Endothelial cell of umbilical vein (primary cell): ENCODE results near the gene CACNA1C. TPM values are rescaled to one million over a fixed set of nuclear protein-coding genes. Genes with fewer than 3 reads are reported as not detected.
A peak's percentile ranks its signal among the peaks of the same experiment; 100 is the strongest.

Experiments used
- BruUV-seq: library from RNA; stranded (reverse); fragments of 400-500 nt; replicated peaks from 2 replicates; lab custom pipeline; 2021; lab: Mats Ljungman, UMichigan
- CTCF ChIA-PET: fragments of 300-600, 350-600 bp; sonication (Branson Sonifier 250); formaldehyde crosslinking; loops from one replicate; lab custom pipeline; 2021; ENCODE audit warnings: antibody characterized with exemption, inconsistent platforms; lab: Charles Lee
- POLR2A ChIA-PET: fragments of 300-600, 350-600 bp; sonication (Branson Sonifier 250); formaldehyde crosslinking; loops from one replicate; lab custom pipeline; 2021; ENCODE audit warnings: antibody characterized with exemption, inconsistent platforms; lab: Charles Lee
- DNase-seq: peaks from one replicate; pipeline ENCODE4 v3.0.0-alpha.2; 2011; ENCODE audit warnings: low read depth, low spot score
- FAIRE-seq: peaks from 2 replicates; lab custom pipeline; 2011; peaks lifted over from hg19 to GRCh38; lab: Jason Lieb, UNC
- H2AFZ ChIP-seq: 2 replicates; pipeline ENCODE4 v1.6.0; 2012; ENCODE audit warnings: low read depth, low read length, control low read depth, inconsistent platforms
- H3K27ac ChIP-seq: 2 replicates; pipeline ENCODE4 v1.5.1; 2011; ENCODE audit warnings: low read depth, mild to moderate bottlenecking, control low read depth, low read length, moderate library complexity; ENCODE audit not compliant: insufficient read depth
- H3K27me3 ChIP-seq, 2 experiments: 2 replicates each; pipeline versions ENCODE4 v1.6.0 to v1.6.1; 2011; ENCODE audit warnings: low read length in 2 of 2, mixed read lengths in 1 of 2; ENCODE audit not compliant: control insufficient read depth in 2 of 2, insufficient read depth in 2 of 2
- H3K36me3 ChIP-seq, 2 experiments: 2 replicates in 1 of 2; 3 replicates in 1 of 2; pipeline ENCODE4 v1.5.1; 2011; ENCODE audit warnings: low read length in 2 of 2, mild to moderate bottlenecking in 1 of 2, moderate library complexity in 1 of 2; ENCODE audit not compliant: control insufficient read depth in 2 of 2, insufficient read depth in 2 of 2; ENCODE audit errors: extremely low read depth in 1 of 2
- H3K4me1 ChIP-seq: 3 replicates; pipeline ENCODE4 v1.5.1; 2011; ENCODE audit warnings: mild to moderate bottlenecking, low read length; ENCODE audit not compliant: control insufficient read depth, insufficient read depth; ENCODE audit errors: extremely low read depth
- H3K4me2 ChIP-seq: 2 replicates; pipeline ENCODE4 v1.6.1; 2011; ENCODE audit warnings: low read length, control low read depth, mixed read lengths; ENCODE audit not compliant: insufficient read depth
- H3K4me3 ChIP-seq, 3 experiments: fragments of 200-600 bp in 1 of 3; sonication (generic), shearing (Covaris generic) in 1 of 3; replicated peaks in 1 of 3; 2 replicates each; pipeline ENCODE4 v1.5.1; 2011 to 2016; ENCODE audit warnings: control low read depth in 3 of 3, low read length in 3 of 3, mild to moderate bottlenecking in 2 of 3, inconsistent platforms in 1 of 3, low read depth in 1 of 3, moderate library complexity in 1 of 3; ENCODE audit not compliant: insufficient read depth in 1 of 3
- H3K79me2 ChIP-seq: 2 replicates; pipeline ENCODE4 v1.6.0; 2012; ENCODE audit warnings: low read length, inconsistent platforms; ENCODE audit not compliant: control insufficient read depth, insufficient read depth
- H3K9ac ChIP-seq: replicated peaks from 2 replicates; pipeline ENCODE3; 2011; ENCODE audit warnings: low read length, control low read depth; ENCODE audit not compliant: insufficient read depth; ENCODE audit errors: extremely low read depth
- H3K9me1 ChIP-seq: replicated peaks from 3 replicates; pipeline ENCODE4 v1.6.0; 2011; ENCODE audit warnings: mild to moderate bottlenecking, low read length; ENCODE audit not compliant: control insufficient read depth, insufficient read depth; ENCODE audit errors: extremely low read depth
- H3K9me3 ChIP-seq: replicated peaks from 2 replicates; pipeline ENCODE4 v1.5.1; 2012; ENCODE audit warnings: low read length, inconsistent platforms; ENCODE audit not compliant: control insufficient read depth, insufficient read depth
- H4K20me1 ChIP-seq: replicated peaks from 2 replicates; pipeline ENCODE3; 2011; ENCODE audit warnings: mild to moderate bottlenecking, low read length; ENCODE audit not compliant: control insufficient read depth, insufficient read depth; ENCODE audit errors: extremely low read depth
- CTCF ChIP-seq, 2 donors: IDR thresholded peaks; 1 replicate in 1 of 2; 2 replicates in 1 of 2; pipeline ENCODE4 v1.5.1; 2011; ENCODE audit warnings: low read length in 2 of 2, mild to moderate bottlenecking in 2 of 2, moderate library complexity in 2 of 2, control low read depth in 1 of 2, inconsistent platforms in 1 of 2, low read depth in 1 of 2; ENCODE audit not compliant: insufficient read depth in 1 of 2; ENCODE audit errors: extremely low read depth in 1 of 2
- EZH2 ChIP-seq: IDR thresholded peaks from 2 replicates; pipeline ENCODE4 v1.6.1; 2012; ENCODE audit warnings: borderline replicate concordance, low read depth, mild to moderate bottlenecking, moderate library complexity, low read length, inconsistent platforms; ENCODE audit not compliant: severe bottlenecking
- FOS ChIP-seq: IDR thresholded peaks from 2 replicates; pipeline ENCODE4 v1.6.1; 2011; ENCODE audit warnings: mild to moderate bottlenecking, low read length, moderate library complexity, borderline replicate concordance; ENCODE audit not compliant: insufficient read depth
- GATA2 ChIP-seq: IDR thresholded peaks from 2 replicates; pipeline ENCODE4 v1.7.0; 2011; ENCODE audit warnings: low read depth, mild to moderate bottlenecking, moderate library complexity, mixed read lengths, low read length; ENCODE audit not compliant: insufficient read length, insufficient read depth
- JUN ChIP-seq: IDR thresholded peaks from 2 replicates; pipeline ENCODE4 v1.6.1; 2011; ENCODE audit warnings: borderline replicate concordance, low read depth; ENCODE audit not compliant: insufficient read length, insufficient read depth
- MAX ChIP-seq: IDR thresholded peaks from 2 replicates; pipeline ENCODE4 v1.6.1; 2011; ENCODE audit not compliant: insufficient read depth, insufficient read length
- MYC ChIP-seq: IDR thresholded peaks from one replicate; pipeline ENCODE4 v1.6.1; 2011; ENCODE audit warnings: mild to moderate bottlenecking, low read depth, low read length
- POLR2A ChIP-seq: IDR thresholded peaks from 2 replicates; pipeline ENCODE4 v1.6.1; 2012; ENCODE audit warnings: low read depth, mild to moderate bottlenecking, control low read depth, low read length
- POLR2AphosphoS5 ChIP-seq: IDR thresholded peaks from 2 replicates; pipeline ENCODE4 v1.6.1; 2012; ENCODE audit warnings: low read depth, mild to moderate bottlenecking, control low read depth, low read length, moderate library complexity; ENCODE audit not compliant: insufficient read depth
- dilution Hi-C: fragments of 300-500 bp; cut with MboI; formaldehyde crosslinking; loops from one replicate; pipeline ENCODE4 v1.15.0; 2019; ENCODE audit warnings: low sequenced_read_pairs; ENCODE audit not compliant: extremely low pct_ligation_motif_present
- intact Hi-C: fragments of 100-400 bp; cut with micrococcal nuclease; formaldehyde crosslinking; loops from one replicate; pipeline ENCODE4 v1.10.0; 2022
- polyA plus RNA-seq, 4 experiments: library from polyadenylated mRNA; depleted of rRNA in 3 of 4; stranded (reverse) in 3 of 4; unstranded in 1 of 4; fragments of >200 nt; gene quantifications; 2 replicates each; pipeline versions ENCODE4 v1.2.1 to v1.2.3, GENCODE V29; 2011 to 2012; ENCODE audit warnings: missing spikeins in 1 of 4
- total RNA-seq: library from RNA; stranded (reverse); gene quantifications from 2 replicates; pipeline ENCODE4 v1.2.3, GENCODE V29; 2021

CACNA1C gene
- total and polyA plus RNA-seq, 2 donors (not counting 3 experiments of a cell fraction or from before 2014, with no cell fraction given), result not detected

DNA sequence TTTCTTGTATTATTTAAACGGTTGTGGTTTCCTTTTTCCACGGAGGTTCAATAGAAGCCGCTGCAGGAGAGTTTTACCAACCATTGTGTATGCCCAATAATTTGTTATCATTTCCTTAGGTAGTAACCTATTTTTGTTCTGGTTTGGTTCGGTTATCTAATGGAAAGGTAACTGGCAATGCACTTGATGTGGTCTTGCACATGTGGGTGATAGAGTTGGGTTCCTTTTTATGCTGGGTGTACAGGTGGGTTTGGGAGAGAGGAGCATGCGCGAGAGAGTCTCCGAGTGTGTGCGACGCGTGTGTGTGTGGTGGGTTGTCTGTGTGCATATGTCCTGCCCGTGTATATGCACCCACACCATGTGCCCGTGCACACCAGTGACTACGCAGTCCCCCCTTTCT lies 639.3 kb downstream of the CACNA1C start:
- CTCF ChIA-PET, result interaction anchor here (1.4 kb wide), 1 partner anchor 45 kb away, joined by 3 read pairs; no protein-coding TSS in a partner anchor
- Histone ChIP-seq H3K9me3 (no peaks in the 10 kb centered on the region), H3K9me1 (no peaks in the 10 kb centered on the region), H4K20me1 (no peaks in the 10 kb centered on the region), H3K27me3 (peaks cover 20 to 29% of the 10 kb centered on the region in 2 experiments), H3K79me2 (no peaks in the 10 kb centered on the region), H3K36me3 (no peaks in the 10 kb centered on the region), H3K4me1 (peaks cover 7% of the 10 kb centered on the region), H3K4me3 (no peak overlapping the region), H3K4me2 (peak overlapping the region; percentile 72), H3K27ac (no peak overlapping the region), H3K9ac (no peak overlapping the region), H2AFZ (no peak overlapping the region)
- dilution Hi-C loops, result no loop called here
- FAIRE-seq, result no peak
- TF ChIP-seq MAX (no peak), EZH2 (peak; percentile 6)
- intact Hi-C loops, result no loop called here
- POLR2A ChIA-PET, result no interaction called here
- DNase-seq, result no peak
- BruUV-seq, result no TSS peak

GRCh38 chr12:2693244-2693860 lies 640.6 kb downstream of the CACNA1C start:
- no peaks in the 10 kb centered on the region for H3K9me1 ChIP-seq
- H3K4me1 ChIP-seq, result peaks cover 7% of the 10 kb centered on the region
- peaks cover 20 to 29% of the 10 kb centered on the region in 2 experiments for H3K27me3 ChIP-seq
- H3K9ac ChIP-seq, result no peak overlapping the region
- POLR2A ChIA-PET, result no interaction called here
- H3K27ac ChIP-seq, result no peak overlapping the region
- H3K9me3 ChIP-seq, result no peaks in the 10 kb centered on the region
- H3K4me2 ChIP-seq, result no peak overlapping the region
- no peak for FAIRE-seq
- no TSS peak for BruUV-seq
- DNase-seq, result no peak
- TF ChIP-seq MYC (no peak), CTCF (IDR thresholded peaks at IDR 0.05; ENCODE audit: extremely low read depth in 1 of 2, insufficient read depth in 1 of 2, low read depth in 1 of 2, low read length in 2 of 2) (no peak), MAX (no peak), POLR2A (no peak), GATA2 (no peak), JUN (no peak), EZH2 (no peak), FOS (no peak), POLR2AphosphoS5 (no peak)
- intact Hi-C loops (no loop called here), dilution Hi-C loops (no loop called here)
- H3K36me3 ChIP-seq, result no peaks in the 10 kb centered on the region
- H3K79me2 ChIP-seq, result no peaks in the 10 kb centered on the region
- no peak overlapping the region for H2AFZ ChIP-seq
- H4K20me1 ChIP-seq, result no peaks in the 10 kb centered on the region
- no peak overlapping the region for H3K4me3 ChIP-seq
- CTCF ChIA-PET, result no interaction called here
